Activated CD8-positive, alpha-beta memory T cell treated with anti-CD3 and anti-CD28 coated beads, Interleukin-2, amount 50 U/mL, for 24 hours (primary cell): ENCODE data around the gene APIP.

Experiments
- DNase-seq: peaks from one replicate; pipeline ENCODE4 v3.0.0-alpha.2; 2020; ENCODE audit errors: extremely low read depth

Gene APIP, protein sequence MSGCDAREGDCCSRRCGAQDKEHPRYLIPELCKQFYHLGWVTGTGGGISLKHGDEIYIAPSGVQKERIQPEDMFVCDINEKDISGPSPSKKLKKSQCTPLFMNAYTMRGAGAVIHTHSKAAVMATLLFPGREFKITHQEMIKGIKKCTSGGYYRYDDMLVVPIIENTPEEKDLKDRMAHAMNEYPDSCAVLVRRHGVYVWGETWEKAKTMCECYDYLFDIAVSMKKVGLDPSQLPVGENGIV

GRCh38 chr11:34916015-34916842, at the start of gene APIP, which contains the start of gene PDHX:
APIP (minus strand) TSS chr11:34916379; CDS start chr11:34916284, 95 bp downstream.
PDHX (plus strand) TSS chr11:34916618; CDS start chr11:34916656, 38 bp downstream.
- DNase-seq: peak; percentile 93

DNA sequence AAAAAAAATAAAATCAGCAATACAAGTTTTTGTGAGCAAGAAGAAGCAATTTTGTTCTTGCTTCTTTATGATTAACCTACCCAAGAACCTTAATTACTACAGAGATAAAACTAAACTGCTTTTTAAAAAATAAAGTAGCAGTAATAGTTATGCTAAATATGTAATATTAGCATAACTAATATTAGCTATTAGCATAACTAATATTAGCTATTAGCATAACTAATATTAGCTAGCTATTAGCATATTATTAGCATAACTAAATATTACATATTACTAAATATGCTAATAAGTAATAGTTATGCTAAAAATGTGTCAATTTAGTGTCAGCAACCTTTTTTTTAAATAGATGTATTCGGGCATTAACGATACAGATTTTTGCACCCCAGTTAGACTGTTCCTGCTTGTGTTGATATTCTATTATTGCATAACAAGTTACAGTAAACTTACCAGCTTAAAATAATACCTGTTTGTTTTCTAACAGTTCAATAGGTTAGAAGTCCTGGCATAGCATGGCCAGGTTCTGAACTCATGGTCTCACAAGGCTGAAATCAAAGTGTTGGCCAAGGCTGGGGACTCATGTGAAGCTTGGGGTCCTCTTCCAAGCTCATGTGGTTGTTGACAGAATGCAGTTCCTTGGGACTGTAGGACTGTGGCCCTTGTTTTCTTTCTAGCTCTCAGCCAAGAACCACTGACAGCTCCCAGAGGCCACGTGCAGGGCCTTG, 48.6 kb upstream of the APIP start:
- DNase-seq: no peak

DNA sequence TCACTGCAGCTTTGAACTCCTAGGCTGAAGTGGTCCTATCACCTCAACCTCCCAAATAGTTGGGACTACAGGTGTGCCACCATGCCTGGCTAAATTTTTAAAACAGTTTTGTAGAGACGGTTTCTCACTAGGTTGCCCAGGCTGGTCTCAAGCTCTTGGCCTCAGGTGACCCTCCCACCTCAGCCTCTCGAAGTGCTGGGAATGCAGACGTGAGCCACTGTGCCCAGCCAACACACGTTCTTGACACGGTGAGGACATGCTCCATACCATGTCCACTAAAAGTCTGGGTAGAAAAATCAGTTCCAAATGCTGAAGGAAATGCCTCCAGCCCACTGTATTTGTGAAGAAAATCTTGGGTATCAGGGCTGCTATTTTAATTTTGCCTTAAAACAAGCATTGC, 47.2 kb upstream of the APIP start:
- no peak for DNase-seq

DNA sequence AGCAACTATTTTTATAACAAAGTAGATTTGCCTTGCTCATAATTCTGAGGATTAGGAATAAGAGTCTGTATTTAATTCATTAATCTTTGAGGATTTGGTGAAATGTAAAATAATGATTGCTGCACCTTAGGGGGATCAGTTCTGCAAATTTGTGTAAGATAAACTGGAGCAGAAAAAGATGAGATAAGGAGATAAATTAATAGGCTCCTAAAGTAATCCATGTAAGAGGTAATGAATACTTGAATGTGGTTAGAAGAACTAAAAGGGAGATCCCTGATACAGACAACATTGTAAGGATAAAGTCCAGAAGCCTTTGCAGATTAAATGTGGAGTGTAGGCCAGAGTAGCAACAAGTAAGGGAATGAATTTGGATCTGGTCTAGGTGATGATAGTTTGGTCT, 45.9 kb upstream of the APIP start:
- no peak for DNase-seq

GRCh38 chr11:34960277-34960676, 44.1 kb upstream of the APIP start:
- no peak for DNase-seq

GRCh38 chr11:34959770-34960169, 43.6 kb upstream of the APIP start:
- DNase-seq: no peak

DNA sequence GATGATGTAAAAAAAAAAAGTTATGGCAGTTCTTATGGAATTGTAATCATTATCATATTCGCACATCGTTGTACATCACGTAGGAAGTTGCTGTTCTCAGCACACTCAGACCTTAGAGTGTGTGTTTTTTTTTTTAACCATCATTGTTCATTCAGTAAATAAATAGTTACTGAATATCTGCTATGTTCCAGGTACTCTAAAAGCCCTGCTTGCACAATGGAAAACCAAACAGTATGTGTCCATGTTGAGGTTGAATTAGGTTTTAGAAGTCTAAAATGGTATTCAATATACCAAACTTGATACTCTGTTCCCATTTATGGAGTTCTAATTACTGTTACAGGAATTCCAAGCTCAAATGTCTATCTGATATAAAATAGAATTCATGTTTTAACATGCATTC, 41.4 kb upstream of the APIP start:
- no peak for DNase-seq

- DNase-seq: no peak
Observed at GRCh38 chr11:34957206-34957605, 41.0 kb upstream of the APIP start.

GRCh38 chr11:34953955-34954354, 37.8 kb upstream of the APIP start:
- DNase-seq: no peak

GRCh38 chr11:34948696-34949095, 32.5 kb upstream of the APIP start:
- DNase-seq: no peak

GRCh38 chr11:34944692-34945091, 28.5 kb upstream of the APIP start:
- DNase-seq: no peak

GRCh38 chr11:34941688-34942087, 25.5 kb upstream of the APIP start:
- no peak for DNase-seq

- DNase-seq: no peak
Observed at GRCh38 chr11:34940026-34940677, 24.0 kb upstream of the APIP start.

- no peak for DNase-seq
Observed at GRCh38 chr11:34938611-34939010, 22.4 kb upstream of the APIP start.

DNA sequence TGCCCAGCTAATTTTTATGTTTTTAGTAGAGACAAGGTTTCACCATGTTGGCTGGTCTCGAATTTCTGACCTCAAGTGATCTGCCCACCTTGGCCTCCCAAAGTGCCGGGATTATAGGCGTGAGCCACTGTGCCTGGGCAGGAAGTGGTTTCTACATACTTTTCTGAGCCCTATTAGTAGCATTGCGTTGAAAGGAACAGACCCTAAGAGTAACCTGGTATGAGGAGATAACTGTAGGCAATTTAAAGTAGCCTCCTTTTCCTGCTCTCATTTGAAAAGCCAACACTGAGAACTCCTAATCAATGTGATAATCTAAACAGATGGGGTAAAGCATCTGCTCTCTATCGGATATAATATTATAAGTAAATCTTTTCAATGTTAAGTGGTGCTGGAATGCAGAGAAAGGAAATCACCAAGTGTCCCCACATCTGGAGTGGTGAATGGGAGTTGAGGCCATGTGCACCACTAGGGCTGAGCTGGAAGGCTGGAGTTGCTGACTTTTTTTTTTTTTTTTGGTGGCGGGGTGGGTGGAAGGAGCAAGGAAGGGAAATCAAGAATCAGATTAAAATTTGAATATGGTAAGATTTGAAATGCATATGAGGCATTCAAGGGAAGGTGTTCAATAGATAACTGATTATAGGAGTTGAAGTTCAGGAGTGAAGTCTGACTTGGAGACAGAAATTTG, 20.9 kb upstream of the APIP start:
- no peak for DNase-seq

- no peak for DNase-seq
Observed at GRCh38 chr11:34929794-34930763, 13.9 kb upstream of the APIP start.

GRCh38 chr11:34928960-34929680, 12.9 kb upstream of the APIP start:
- DNase-seq: no peak

DNA sequence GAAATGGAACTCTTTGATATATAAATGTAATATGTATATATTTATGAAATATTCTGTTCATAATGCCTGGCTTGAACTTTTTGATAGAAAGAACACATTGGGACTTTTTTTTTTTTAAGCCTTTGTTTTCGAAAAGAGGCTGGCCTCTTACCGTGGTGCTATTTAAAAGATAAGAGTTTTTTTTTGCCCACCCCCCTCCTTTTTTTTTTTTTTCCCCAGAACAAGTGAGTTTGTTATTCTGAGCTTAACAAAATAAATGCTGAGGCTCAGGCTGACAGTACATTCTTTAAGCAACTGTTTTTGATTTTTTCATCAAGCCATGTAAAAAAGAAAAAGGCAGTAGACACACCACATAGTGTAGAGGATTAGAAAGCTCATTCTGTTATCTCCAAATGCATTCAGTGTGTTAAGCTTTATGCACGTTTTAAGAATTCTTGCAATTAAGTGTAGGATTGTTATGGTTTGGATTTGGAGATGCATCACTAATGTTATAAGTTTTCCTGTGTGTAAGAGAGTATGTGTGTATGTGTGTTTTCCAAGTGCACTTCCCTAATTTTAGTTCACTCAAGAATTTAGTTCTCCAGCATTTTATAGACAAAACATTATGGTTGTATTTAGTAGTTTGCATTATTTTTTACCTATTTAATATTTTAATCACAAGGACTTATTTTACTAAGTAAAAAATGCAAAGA, 12.2 kb upstream of the APIP start:
- DNase-seq: no peak

DNA sequence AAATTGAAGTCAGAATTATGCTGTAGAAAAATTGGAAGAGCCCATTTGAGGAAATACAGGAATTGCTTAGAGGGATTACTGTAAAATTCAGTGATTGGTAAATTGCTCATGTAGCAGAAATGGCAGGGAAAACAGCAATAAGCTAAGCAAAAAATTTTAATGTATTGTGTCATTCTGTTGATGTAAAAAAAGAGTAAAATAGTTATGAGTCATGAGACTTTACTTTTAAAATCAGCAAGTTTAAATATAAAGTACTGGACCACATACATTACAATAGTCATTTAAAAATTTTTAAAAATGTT, 10.6 kb upstream of the APIP start:
- DNase-seq: no peak
